Measurements from ENCODE around the gene DMD.

Gene DMD

DNA sequence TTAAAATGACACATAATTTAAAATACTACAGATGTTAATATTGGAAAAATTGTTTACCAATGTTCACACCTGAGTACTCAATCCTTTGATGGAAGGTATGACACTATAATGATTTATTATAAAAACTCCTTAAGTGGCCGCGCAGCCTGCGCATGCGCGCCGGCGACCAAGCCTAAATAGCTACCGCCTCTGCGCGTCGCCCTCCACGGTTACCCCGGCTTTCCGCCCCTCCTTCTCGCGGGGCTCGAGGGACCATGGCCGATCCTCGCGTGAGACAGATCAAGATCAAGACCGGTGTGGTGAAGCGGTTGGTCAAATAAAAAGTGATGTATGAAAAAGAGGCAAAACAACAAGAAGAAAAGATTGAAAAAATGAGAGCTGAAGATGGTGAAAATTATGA is 170.2 kb downstream of the DMD start:
- no peak for DNase-seq (ENCODE audit: low read depth)

DNA sequence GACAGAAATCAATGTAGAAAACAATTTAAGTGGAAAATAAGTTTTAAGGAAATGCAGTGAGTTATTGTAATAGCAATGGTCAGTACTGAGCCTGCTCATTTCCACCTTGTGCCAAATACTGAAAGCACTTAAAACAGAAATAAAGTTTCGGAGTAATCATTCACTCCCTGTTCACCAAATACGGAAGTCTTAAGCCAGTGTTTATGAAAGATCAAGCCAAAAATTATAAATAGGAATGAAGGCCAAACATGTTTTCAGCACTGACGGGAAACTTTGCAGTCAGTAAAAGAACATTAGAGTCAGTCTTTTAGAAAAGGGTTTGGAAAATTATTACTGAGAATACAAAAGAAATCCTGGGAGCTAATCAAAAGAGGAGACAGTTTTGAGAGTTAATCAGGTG is 178.6 kb downstream of the DMD start:
- DNase-seq (ENCODE audit: low read depth), result no peak

DNA sequence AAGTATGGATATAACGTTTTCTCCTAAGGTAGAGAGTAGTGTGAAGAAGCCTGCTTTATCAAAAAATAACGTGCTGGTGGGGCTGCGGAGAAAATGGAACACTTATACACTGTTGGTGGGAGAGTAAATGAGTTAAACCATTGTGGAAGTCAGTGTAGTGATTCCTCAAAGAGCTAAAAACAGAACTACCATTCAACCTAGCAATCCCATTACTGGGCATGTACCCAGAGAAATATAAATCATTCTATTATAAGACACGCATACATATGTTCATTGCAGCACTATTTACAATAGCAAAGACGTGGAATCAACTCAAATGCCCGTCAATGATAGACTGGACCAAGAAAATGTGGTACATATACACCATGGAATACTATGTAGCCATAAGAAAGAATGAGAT is 196.4 kb downstream of the DMD start:
- no peak for DNase-seq (ENCODE audit: low read depth)

DNA sequence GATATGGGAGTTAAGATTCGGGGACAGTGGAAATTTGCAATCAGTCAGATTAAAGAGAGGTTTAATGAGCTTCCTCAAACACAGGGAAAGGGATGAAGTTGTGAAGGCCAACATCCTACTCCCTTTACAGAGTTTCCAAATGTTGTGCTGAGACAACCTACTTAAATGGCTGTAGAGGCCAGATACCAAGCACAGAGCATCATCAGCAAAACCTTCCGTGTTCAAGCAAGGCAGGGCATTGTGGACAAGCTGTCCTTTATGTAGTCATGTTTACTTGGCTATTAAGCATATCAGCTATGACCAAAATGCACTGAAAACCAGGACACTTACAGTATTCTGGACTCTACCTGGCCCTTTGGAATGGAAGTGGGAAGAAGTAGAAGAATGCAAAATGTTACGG is 197.3 kb downstream of the DMD start:
- no peak for DNase-seq (ENCODE audit: low read depth)

DNA sequence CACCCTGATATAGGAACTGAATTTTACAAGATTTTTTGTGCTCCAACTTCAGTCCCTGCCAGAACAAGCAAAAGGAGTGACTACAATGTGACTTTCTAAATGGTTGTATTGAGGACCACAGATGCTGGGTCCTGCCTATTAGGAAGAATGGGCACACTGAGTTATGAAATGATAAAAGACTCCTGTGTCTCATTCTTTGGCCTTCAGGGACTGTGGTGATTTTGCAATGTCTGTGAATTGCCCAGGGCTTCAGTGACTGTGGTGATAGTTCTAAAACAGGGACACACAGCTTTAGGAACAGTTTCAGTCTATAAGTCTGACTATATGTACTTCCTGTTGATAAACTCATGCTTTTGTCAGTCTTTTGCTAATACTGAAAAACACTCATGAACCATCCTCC is 210.2 kb downstream of the DMD start:
- no peak for DNase-seq (ENCODE audit: low read depth)

DNA sequence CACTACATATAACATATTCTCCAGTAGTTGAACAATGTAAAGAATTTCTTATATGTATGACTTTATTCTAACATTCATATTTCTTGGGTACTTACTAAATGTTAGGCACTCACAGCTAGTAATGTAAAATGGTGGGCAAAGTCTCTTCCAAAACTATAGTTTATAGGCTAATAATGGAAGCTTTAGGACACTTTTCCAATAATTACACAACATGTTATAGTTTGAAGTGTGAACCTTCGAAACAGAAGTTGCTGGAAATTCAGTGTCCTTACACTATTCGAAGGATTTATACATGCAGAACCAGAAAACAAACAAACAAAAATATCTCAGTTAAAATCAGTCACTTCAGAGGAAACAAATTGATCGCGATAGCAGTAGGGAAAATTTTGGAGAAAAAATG is 212.6 kb downstream of the DMD start:
- DNase-seq (ENCODE audit: low read depth), result no peak

DNA sequence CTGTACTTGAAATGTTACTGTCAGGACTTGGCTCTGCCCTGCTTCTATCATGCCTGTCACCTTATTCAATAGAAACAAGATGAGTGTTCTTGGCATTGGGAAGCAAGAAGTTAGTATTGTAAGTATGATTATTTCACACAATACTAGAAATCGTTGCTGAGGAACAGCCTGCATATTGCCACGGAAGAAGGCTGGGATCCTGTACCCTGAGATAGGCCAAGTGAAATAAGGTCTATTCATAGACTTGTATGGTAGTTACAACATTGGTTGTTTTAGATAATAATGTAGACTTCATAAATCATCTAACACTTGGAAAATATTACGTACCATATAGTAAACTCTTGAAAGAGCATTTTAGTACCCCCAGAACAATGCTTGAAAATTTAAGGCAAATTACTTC is 215.9 kb downstream of the DMD start:
- no peak for DNase-seq (ENCODE audit: low read depth)

DNA sequence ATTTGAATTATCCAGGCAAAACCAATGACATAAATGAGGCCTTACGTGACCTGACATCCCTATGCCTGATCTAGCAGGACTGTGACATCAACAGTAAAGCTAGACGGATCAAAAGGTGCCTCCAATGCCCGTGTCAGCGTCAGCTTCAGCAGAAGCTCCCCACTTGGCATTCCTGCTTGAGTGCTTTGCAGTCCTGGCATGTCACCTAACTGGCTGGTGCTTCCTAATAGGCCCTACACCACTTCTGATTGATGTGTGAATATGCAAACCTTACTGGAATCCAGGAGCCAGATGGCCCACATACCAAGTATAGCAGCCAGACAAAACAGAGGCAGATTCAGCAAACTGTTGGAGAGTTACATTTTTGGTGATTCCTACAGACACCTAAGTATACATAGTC is 224.2 kb downstream of the DMD start:
- no peak for DNase-seq (ENCODE audit: low read depth)

DNA sequence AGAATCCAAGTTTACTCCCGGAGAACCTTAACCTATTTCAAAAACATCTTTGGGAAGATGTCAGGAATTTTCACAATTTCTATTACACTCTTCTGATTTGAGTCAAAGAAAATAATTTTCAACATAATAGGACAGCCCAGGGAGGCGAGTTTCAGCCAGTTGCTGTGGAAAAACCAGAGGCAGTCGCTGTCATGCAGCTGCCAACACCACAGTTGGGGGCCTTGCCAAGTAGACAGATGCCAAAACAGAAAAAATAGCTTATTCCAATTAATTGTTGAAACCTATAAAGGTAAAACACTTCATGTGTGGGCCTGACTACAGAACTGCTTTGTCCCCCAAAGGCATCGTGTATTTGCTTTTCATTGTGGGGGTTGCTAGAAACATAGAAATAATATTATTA is 225.8 kb downstream of the DMD start:
- no peak for DNase-seq (ENCODE audit: low read depth)

DNA sequence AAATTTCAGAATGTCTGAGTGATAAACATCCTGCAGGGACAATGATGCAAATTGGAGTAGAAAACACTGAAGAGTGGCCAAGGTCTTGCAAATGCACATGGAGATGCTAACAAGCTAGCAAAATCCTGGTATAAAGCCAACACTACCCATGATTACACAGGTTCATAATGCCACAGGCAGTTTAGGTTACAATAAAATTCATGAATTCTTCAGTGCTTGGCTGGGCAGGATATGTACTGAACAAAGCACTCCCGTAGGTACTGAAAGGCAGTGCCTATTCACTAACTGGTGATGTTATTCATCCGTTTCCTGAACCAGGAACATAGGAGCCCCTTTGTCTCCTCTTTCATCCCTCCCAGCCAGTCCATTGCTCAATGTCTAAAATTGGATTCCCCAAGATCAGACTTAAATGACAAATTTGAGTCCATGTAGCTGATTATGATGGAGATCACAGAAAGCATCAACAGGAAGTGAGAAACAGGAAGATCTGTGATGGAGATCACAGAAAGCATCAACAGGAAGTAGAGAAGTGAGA is 244.5 kb downstream of the DMD start:
- DNase-seq (ENCODE audit: low read depth), result no peak

DNA sequence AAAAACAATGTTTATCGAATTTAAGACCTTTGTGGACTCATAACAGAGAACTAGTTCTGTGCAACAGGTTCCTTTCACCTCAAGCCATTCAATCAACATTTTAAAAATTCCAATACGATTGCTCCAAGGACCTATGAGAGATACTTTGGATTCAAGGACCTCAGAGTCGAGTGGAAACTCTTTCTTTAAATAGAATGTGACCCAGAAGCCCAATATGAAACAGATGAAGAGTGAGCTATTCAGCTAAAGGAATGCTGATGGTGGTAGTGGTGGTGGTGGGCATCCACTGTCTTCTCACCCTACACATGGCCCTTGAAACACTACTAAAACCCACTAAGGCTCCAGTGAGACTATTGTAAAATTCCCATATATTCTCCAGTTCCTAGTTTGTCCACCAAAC is 257.2 kb downstream of the DMD start:
- DNase-seq (ENCODE audit: low read depth), result no peak

DNA sequence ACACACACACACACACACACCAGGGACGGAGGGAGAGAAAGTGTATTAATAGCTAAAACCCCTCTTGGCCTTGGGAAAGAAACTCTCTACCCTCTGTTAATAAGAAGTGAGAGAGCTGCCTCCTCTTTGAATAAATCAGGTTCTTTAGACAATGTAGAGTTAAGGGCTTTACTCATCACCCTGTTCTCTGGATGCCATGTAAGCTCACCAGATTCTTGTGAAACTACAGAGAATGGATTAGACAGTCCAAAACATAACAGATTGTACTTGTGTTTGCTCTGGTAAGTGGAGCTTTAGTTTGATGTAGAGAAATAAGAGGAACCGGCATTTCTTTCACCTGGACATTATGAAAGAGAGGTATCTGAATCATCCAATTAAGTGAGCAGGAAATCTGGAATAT is 263.2 kb downstream of the DMD start:
- no peak for DNase-seq (ENCODE audit: low read depth)

DNA sequence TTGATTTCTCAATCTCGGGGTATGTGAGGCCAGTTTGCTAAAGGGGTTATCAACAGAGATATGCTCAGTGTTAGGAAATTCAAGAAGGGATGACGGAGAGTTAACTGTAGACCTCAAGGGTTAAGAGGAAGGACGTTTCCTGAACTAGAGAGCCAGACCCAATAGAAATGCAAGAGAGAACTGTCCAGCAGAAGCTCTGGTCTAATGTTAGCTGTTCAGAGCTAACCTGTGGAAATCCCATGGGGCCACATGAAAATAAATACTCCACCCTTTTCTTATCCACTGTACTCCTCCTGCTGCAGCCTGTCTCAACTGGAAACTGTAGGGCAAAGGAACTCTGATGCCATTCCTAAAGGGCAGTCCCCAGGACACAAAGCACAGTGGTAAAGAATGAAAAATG is 274.3 kb downstream of the DMD start:
- DNase-seq (ENCODE audit: low read depth), result no peak

DNA sequence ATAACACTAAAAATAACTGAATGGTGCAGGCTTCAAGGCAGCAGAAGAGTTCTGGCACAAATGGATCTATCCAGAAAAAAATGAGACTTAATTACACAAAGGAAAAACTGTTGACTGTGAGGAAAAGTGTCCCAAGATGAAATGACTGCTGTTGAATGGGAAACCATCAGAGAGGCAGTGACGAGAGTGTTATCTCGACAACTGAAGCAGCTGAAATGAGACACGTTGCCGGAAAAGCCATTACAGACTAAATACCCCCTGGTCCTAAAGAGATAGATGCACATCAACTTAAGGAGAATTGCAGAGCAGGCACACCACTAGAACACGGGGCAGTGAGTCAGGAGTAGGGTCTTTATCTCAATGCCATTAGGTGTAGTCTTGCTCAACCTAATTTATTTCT is 277.8 kb downstream of the DMD start:
- no peak for DNase-seq (ENCODE audit: low read depth)

DNA sequence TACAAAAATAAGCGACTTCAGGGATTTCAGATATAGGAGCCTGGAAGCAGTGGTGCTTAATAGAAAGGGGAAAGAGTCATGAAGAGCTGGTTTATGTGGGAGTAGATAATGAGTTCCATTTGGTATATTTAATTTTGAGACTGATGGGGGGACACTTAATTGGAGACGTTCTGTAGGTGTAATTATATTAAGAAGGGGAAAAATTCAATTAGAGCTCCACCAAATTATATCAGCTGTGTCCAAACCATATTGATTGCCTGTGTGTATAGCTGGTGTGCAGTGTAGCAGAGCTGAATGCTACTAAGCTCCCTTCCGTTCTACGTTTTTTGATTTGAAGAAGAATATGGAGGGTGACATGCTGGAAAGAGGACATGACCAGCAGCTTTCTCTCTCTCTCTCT is 282.3 kb downstream of the DMD start:
- no peak for DNase-seq (ENCODE audit: low read depth)

DNA sequence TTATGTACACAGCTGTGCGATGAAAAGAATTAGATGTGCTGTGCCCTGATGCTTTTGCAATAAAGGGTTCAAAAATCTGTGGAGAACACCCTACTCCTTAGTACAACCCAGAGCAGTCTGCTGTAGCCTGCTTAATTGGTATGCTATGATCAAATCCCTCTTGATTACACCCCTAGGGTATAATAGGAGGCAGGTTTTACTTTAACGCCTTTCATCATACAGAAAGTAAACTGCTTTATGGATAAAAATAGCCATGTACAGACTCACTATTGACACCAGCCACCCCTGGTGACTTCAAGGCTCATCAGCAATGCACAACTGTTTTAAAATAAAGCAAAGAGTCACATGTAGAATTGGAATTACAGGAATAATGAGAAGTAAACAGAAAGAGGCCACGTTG is 315.3 kb downstream of the DMD start:
- DNase-seq (ENCODE audit: low read depth), result no peak

DNA sequence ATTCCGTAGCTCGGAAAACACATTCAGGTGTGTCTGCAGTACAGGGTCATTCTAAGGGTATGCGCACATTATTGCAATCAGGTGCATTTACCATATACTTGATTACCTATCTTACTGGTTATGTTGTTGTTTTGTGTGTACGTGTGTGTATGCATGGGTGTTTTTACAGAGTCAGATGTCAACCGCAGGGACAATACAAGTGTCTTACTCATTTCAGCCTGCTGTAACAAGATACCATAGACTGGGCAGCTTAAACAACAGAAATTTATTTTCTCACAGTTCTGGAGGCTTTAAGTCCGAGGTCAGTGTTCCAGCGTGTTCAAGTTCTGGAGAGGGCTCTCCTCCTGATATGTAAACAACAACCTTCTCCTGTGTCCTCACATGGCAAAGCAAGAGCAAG is 316.7 kb downstream of the DMD start:
- no peak for DNase-seq (ENCODE audit: low read depth)

DNA sequence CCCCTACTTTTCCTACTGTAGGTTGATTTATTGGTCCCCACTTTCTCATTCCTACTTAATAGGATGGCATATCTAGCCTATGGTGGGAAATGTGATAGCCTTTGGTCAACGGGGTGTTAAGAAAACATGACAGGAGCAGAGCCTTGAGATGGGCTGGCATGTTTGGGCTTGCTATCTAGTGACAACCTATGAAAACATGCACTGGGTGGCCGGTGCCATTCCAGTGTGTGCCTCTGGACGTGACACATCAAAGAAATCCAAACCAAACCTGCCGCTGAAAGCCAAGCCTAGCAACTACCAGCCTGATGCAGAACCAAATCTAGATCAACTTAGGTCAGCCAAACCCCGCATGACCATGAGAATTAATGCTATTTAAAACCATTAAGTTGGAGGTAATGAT is 317.6 kb downstream of the DMD start:
- DNase-seq (ENCODE audit: low read depth), result no peak

DNA sequence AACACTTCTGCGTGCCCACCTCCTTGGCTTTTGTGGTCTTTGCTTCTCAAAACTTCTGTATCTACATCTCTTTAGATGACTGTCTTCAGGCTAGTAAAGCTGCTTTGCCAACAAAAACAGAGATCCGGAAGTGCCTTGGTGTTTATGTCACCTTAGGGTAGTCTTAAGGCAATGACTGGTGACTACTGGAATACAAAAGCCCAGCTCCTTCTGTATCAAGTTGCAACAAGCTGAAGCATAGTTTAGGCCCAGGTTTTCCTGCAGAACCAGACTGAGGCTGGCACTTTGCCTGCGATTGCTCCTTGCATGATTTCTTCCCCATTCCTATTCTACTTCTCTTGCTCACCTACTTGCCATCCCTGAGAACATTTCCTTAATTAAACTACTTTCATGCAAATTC is 333.8 kb downstream of the DMD start:
- DNase-seq (ENCODE audit: low read depth), result no peak

DNA sequence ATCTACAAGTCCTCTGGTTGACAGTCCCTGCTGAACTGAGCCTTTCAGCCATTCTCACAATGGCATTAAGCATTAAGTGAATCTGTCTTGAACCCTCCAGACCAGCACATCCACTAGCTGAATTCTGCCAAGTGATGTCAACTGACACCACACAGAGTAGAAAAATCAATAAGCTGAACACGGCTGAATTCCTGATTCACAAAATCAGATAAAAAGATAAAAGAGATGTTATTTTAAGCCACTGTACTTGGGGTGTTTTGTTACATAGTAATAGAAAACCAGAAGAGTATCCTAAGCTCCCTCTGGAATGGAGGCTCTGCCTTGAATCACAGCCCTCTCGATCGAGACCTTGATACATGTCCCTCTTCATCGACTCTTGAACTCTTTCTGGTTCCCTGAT is 336.5 kb downstream of the DMD start:
- no peak for DNase-seq (ENCODE audit: low read depth)

DNA sequence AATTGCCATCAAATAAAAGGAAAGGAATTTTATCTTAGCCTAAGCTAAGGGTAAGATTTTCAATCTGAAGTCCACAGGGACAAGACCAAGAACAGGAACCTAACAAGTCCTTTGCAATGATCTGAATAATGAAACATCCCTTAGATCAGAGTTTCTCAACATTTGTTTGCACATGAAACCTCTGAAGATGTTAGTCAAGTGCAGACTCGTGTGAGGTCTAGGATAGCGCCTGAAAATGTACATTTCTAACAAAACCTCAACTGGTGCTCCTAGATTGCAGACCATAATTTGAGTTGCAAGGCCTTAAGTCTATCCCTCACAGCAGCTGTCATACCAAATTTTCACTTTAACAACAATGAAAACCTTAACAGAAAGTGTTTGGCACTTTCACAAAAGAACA is 337.6 kb downstream of the DMD start:
- no peak for DNase-seq (ENCODE audit: low read depth)

DNA sequence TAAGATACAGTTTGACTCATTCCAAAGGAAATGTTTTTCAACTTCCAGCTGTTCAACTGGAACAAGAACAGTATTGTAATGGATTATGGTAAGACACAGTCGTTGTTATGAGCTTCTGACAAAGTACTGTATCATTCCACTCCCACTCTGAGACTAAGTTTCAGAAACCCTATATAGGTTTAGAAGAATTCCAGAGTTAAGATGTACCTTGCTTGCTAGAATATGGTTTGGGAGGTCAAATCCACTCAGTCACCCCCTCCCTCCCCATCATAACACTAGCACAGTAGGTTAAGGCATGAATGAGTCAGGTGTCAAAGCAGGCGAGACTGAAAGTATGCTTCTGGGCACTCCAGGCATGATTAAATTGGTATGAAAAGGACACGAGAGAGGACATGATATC is 339.7 kb downstream of the DMD start:
- DNase-seq (ENCODE audit: low read depth), result no peak

DNA sequence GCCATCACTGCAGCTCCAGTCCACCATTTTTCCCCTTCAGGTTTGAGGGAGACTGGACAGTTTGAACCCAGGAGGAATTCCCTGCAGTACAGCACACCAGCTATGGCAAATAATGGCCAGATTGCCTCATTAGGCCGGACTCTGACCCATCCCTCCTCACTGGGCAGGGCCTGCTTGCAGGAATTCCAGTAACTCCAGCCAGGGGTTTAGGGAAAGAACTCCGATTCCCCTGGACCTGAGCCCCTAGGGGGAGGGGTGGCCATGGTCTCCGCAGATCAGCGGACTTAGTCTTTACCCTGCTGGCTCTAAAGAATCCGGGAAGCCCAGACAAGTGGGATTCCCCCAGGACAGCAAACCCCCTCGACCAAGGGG is 342.8 kb downstream of the DMD start:
- DNase-seq (ENCODE audit: low read depth), result no peak

DNA sequence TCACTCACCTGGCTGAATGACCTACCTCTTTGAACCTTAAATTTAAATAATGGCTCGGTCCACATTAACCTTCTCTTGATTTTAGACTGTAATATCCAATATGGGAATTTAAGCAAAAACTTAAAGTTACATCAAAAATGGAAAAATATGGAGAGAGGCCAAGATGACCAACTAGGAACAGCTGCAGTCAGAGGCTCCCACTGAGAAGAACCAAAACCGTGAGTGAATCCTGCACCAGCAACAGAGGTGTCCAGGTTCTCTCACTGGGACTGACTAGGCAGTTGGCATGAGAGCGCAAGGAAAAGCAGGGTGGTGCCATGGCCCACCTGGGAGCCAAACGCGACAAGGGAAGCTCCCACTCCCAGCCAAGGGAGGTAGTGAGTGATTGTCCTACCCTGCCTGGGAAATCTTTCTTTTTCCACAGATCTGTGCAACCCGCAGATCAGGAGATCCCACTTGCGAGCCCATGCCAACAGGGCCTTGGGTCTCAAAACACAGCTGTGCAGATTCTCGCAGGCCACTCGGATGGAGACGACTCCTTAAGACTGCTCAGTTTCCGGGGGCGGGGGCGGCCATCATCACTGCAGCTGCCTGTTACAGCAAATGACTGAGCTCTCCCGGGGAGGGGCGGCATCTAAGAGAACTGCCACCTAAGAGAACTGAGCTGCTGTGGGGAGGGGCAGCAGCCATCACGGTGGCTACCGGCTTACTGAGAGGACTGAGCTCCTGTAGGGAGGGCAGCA is 343.4 kb downstream of the DMD start:
- no peak for DNase-seq (ENCODE audit: low read depth)

DNA sequence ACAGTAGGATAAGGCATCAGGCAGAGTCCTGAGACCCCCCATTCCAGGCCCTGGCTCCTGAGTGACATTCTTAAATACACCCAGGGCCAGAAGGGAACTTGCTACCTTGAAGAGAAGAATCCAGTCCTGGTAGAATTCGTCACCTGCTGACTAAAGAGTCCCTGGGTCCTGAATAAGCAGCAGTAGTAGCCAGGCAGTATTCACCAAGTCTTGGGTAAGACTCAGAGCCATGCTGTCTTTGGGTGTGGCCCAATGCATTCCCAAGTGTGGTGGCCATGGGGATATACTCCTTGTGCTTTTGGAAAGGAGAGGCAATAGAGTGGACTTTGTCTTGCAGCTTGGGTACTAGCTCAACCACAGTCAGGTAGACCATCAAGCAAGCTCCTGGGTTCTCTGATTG is 359.1 kb downstream of the DMD start:
- no peak for DNase-seq (ENCODE audit: low read depth)
